ENCODE measurements around the gene CRABP1. TPM values are rescaled to one million over a fixed set of nuclear protein-coding genes. Genes with fewer than 3 reads are reported as not detected.

The CRABP1 gene
- total and polyA plus RNA-seq, 3 donors from 2014 or later = 0.74 to 2.4 (median 1.1) TPM

DNA sequence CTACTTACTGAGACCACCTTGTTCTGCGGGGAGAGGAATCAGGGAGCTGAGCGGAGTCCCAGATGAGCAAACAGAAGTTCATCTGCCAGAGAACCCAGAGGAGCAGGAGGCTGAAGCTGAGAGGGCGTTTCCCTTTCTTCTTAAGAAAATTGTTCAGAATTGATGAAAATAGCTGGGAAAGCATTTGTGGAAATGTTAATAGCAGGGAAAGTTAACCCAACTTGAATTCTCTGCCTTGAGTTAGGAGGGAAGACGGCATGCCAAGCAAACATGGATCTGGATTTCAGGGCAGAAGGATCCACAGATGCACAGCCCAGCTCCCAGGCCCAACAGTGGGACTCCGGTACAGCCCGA is 23.2 kb downstream of the CRABP1 start:
- Histone ChIP-seq H3K27me3 (no peaks in the 10 kb centered on the region), H3K4me3 (no peak overlapping the region), H3K27ac (no peak overlapping the region), H3K9me3 (no peaks in the 10 kb centered on the region), H3K4me1 (no peaks in the 10 kb centered on the region), H3K36me3 (ENCODE audit: low read depth, missing control alignments) (no peaks in the 10 kb centered on the region)
- intact Hi-C loops (cut with DNase I; ENCODE audit: low total_unique reads) = no loop called here
- no peak for DNase-seq
- WGBS, 2 donors = 82 to 89% methylated on average over 6 of the region's 6 CpGs
- TF ChIP-seq POLR2A (IDR thresholded peaks at IDR 0.05) = no peak
- TF ChIP-seq, protein P1, sequence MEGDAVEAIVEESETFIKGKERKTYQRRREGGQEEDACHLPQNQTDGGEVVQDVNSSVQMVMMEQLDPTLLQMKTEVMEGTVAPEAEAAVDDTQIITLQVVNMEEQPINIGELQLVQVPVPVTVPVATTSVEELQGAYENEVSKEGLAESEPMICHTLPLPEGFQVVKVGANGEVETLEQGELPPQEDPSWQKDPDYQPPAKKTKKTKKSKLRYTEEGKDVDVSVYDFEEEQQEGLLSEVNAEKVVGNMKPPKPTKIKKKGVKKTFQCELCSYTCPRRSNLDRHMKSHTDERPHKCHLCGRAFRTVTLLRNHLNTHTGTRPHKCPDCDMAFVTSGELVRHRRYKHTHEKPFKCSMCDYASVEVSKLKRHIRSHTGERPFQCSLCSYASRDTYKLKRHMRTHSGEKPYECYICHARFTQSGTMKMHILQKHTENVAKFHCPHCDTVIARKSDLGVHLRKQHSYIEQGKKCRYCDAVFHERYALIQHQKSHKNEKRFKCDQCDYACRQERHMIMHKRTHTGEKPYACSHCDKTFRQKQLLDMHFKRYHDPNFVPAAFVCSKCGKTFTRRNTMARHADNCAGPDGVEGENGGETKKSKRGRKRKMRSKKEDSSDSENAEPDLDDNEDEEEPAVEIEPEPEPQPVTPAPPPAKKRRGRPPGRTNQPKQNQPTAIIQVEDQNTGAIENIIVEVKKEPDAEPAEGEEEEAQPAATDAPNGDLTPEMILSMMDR (IDR thresholded peaks at IDR 0.05) = no peak

DNA sequence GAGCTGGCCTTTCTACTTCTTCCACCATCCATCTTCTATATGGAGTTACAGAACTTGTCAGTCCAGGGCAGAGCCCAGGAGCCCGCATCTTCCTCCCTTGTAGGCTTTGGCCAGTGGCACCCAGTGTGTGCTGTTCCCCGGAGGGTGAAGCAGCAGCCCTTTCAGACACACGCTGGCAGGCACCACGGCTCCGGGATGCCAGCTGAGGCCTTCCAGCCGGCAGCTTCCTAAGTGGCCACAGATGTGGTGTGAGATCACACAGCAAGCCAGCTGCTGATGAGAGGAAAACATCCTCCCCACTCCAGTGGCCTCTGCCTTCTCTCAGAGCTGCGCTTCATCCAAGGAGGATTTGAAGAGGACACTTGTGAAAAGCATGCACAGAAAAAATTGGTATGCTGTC is 24.1 kb downstream of the CRABP1 start:
- H3K27me3 ChIP-seq = no peaks in the 10 kb centered on the region
- H3K4me1 ChIP-seq = no peaks in the 10 kb centered on the region
- no peak overlapping the region for H3K4me3 ChIP-seq
- intact Hi-C loops (cut with DNase I; ENCODE audit: low total_unique reads) = no loop called here
- no peaks in the 10 kb centered on the region for H3K36me3 ChIP-seq (ENCODE audit: low read depth, missing control alignments)
- no peak for DNase-seq
- no peak overlapping the region for H3K27ac ChIP-seq
- H3K9me3 ChIP-seq = no peaks in the 10 kb centered on the region
- WGBS, 2 donors = 76 to 77% methylated on average over 4 to 7 of the region's 7 CpGs
- TF ChIP-seq POLR2A (IDR thresholded peaks at IDR 0.05) = no peak
- TF ChIP-seq, protein P1 (IDR thresholded peaks at IDR 0.05) = no peak

DNA sequence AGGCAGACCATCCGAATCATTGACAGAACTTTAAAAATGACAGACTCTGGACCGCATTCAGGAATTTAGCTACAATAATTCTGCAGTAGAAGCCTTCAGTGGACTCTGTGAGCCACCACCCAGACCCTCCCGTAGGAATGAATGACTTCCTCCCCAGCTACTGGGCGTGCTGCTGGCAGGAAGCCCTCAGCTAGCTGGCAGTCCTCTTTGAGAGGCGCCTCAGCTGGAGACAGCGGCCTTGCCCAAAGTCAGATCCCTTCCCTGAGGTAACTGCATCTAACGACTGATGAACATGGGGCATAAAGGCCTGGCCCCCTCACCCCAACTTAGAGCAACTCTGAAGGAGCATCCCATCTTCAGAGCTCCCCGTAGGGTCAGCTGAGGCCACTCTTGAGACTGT is 25.8 kb downstream of the CRABP1 start:
- DNase-seq = no peak
- intact Hi-C loops (cut with DNase I; ENCODE audit: low total_unique reads) = no loop called here
- H3K4me3 ChIP-seq = no peak overlapping the region
- no peaks in the 10 kb centered on the region for H3K4me1 ChIP-seq
- H3K27me3 ChIP-seq = no peaks in the 10 kb centered on the region
- WGBS, 2 donors = 66 to 100% methylated on average over 2 to 8 of the region's 8 CpGs
- no peak for TF ChIP-seq POLR2A (IDR thresholded peaks at IDR 0.05)
- TF ChIP-seq, protein P1 (IDR thresholded peaks at IDR 0.05) = no peak
- no peaks in the 10 kb centered on the region for H3K9me3 ChIP-seq
- no peak overlapping the region for H3K27ac ChIP-seq
- H3K36me3 ChIP-seq (ENCODE audit: low read depth, missing control alignments) = no peaks in the 10 kb centered on the region

DNA sequence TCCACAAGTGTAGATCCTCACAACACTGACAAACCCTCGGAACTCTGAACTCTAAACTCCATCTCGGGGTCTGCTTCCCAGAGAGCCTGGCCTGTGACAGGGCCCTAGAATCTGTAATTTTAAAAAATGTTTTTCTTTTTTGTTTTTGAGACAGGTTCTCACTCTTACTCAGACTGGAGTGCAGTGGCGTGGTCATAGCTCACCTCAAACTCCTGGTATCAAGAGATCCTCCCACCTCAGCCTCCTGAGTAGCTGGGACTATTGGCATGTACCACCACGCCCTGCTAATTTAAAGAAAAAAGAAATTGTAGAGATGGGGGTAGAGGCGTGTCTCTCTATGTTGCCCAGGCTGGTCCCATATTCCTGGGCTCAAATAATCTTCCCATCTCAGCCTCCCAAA is 26.2 kb downstream of the CRABP1 start:
- no peaks in the 10 kb centered on the region for H3K4me1 ChIP-seq
- no peaks in the 10 kb centered on the region for H3K9me3 ChIP-seq
- H3K36me3 ChIP-seq (ENCODE audit: low read depth, missing control alignments) = no peaks in the 10 kb centered on the region
- no peak for DNase-seq
- H3K27me3 ChIP-seq = no peaks in the 10 kb centered on the region
- H3K27ac ChIP-seq = no peak overlapping the region
- no peak overlapping the region for H3K4me3 ChIP-seq
- 93 to 94% methylated on average over 5 of the region's 5 CpGs for WGBS, 2 donors
- TF ChIP-seq, protein P1 (IDR thresholded peaks at IDR 0.05) = no peak
- TF ChIP-seq POLR2A (IDR thresholded peaks at IDR 0.05) = no peak
- intact Hi-C loops (cut with DNase I; ENCODE audit: low total_unique reads) = no loop called here

DNA sequence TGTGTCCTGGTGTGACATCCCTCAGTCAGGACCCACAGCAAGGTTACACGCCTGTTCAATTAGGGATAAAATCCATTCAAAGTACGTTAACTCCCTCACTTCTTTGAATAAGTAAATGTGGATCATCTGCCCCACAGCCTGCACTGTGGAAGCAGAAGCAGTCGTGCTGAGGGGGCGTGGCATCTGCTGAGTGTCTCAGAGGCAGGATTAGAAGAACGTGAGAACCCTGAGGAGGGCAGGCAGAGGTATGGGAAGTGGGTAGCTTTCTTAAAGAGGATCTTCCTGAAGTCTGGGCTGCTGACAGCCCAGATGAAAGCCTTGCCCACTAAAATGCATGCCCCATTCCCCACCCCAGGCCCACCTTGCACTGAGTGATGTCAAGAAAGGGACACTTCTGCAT is 28.5 kb downstream of the CRABP1 start:
- H3K9me3 ChIP-seq = no peaks in the 10 kb centered on the region
- no peak for TF ChIP-seq POLR2A (IDR thresholded peaks at IDR 0.05)
- TF ChIP-seq, protein P1 (IDR thresholded peaks at IDR 0.05) = no peak
- no peak overlapping the region for H3K27ac ChIP-seq
- no peaks in the 10 kb centered on the region for H3K4me1 ChIP-seq
- H3K4me3 ChIP-seq = no peak overlapping the region
- H3K27me3 ChIP-seq = no peaks in the 10 kb centered on the region
- no peak for DNase-seq
- 17 to 42% methylated on average over 5 of the region's 5 CpGs for WGBS, 2 donors
- no peaks in the 10 kb centered on the region for H3K36me3 ChIP-seq (ENCODE audit: low read depth, missing control alignments)
- intact Hi-C loops (cut with DNase I; ENCODE audit: low total_unique reads) = no loop called here
